ENCODE results near the gene RFFL.
"Not testable (repeated sequence)": the region's sequence is repeated elsewhere in the genome, so short reads cannot be mapped to it uniquely, and the experiment has no call there.

The RFFL gene

DNA sequence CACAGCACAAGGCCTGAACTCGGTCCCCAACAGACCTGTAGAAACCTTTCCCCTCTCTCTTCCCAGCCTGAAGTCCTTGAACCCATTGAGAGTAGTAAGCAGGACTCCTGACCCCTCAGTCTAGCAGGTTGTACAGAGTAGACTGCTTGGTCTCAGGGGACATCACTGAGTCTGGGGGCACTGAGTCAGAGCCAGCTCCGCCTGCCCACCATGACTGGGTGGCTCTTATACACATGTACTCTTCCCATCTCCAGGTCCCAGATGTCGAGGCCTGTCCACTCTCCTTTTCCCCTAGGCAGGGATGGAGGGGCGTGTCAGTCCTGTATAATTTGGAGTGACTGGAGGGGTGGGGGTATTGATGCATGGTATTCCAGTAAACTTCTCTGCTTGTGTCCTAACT, 59.7 kb downstream of the RFFL start:
- DNase-seq (ENCODE audit: low spot score) = no peak

DNA sequence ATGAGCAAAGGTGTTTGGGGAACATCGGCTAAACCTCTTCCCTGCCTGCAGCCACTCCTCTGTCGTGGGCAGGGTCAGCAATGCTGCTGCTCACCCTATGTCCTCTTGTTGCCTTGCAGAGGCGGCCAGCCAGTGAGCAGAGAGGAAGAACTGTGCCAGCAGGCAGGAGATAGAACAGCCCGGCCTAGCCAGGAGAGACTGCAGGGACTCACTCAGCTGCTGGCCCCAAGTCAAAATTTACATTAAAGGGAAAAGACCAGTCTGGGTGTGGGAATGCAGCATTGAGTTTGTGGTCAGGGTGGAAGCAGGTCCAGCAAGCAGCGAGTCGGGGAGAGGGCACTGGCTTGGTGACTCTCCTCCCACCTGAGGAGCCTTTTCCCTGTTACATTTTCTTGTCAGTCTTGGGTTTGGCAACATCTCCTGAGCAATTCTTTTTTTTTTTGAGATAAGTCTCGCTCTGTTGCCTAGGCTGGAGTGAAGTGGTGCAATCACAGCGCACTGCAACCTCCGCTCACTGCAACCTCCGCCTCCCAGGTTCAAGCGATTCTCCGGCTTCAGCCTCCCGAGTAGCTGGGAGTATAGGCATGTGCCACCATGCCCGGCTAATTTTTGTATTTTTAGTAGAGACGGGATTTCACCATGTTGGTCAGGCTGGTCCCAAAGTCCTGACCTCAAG, 60.5 kb downstream of the RFFL start:
- no peak for DNase-seq (ENCODE audit: low spot score)

DNA sequence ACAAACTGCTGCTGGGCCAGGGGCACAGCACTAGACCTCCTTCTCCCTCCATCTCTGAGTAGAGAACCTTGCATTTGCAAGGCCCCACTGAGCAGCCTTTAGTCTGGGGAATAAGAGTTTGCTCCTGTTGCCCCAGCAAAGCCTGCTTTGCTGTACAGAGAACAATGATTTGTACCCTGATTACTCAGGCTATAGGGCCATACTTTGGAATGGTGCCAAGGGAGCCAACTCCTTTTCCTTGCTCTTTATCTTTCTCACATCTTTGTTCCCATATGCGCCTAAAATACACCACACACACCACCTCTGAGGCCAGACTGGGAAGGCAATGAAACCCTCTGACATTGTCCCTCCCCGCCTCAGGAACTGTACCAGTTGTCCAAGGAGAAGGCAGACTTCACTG, 62.0 kb downstream of the RFFL start:
- DNase-seq (ENCODE audit: low spot score) = no peak

DNA sequence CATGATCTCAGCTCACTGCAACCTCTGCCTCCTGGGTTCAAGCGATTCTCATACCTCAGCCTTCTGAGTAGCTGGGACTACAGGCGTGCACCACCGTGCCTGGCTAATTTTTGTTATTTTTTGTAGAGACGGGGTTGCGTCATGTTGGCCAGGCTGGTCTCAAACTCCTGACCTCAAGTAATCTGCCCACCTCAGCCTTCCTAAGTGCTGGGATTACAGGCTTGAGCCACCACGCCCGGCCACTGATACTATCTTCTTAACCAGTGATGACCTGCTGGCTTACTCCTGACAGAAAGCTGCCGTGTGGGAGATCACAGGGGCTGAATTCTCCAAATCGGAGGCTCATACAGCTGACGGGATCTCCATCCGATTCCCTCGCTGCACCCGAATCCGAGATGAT, 62.5 kb downstream of the RFFL start:
- DNase-seq (ENCODE audit: low spot score) = not testable (repeated sequence)

DNA sequence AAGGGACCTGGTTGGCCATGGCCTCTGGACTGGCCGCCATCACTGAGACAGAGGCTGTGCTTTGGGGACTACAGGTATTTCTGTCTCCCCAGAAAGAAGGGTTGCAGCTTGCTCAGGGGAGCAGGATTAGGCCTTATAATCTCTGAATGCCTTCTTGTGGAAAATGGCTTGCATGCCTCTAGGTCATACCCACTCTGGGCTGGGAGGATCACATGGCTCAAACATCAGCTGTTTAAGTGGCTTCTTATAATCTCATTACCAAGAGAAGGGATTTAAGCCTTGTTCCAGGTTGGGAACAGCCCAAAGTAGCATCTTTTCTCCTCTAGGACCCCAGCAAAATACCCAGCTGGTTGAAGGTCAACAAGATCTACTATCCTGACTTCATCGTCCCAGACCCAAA, 64.1 kb downstream of the RFFL start:
- no peak for DNase-seq (ENCODE audit: low spot score)

DNA sequence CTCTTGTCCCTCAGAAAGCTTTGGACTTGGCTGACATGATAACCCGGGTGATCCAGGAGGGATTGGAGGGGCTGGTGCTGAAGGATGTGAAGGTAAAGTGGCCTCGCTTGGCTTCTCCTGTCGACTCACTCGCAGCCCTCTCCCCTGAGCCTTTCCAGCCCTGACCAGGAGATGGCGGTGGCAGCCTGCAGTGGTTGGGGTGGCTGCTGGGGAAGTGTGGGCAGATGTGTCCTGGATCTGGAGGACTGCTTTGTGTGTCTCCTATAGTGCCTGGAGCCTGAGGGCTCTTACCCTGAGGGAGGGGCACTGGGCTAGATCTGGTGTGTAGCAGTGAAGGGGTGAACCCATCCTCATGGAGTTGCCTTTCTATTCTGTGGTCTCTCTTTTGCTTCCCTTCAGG, 65.3 kb downstream of the RFFL start:
- DNase-seq (ENCODE audit: low spot score) = no peak

DNA sequence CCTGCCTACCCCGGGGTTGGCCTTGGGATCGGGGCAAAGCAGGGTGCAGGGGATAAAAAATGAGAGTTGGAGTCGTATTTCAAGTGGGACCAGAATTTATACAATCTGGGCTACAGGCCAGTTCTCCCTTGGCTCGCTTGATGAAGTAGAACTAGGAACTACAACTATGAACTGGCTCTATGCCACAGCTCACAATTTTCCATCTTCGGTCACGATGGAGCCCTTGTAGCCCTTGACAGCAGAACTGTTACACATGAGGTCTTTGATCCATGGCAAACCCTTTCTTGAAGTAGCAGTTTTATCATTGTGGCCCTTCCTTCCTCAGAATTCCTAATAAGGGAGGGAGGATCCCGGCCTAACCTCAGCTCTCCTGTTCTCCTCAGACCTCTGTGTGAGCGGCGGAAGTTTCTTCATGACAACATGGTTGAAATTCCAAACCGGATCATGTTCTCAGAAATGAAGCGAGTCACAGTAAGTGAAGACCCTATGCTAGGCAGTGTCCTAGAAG, 66.1 kb downstream of the RFFL start:
- DNase-seq (ENCODE audit: low spot score) = no peak

DNA sequence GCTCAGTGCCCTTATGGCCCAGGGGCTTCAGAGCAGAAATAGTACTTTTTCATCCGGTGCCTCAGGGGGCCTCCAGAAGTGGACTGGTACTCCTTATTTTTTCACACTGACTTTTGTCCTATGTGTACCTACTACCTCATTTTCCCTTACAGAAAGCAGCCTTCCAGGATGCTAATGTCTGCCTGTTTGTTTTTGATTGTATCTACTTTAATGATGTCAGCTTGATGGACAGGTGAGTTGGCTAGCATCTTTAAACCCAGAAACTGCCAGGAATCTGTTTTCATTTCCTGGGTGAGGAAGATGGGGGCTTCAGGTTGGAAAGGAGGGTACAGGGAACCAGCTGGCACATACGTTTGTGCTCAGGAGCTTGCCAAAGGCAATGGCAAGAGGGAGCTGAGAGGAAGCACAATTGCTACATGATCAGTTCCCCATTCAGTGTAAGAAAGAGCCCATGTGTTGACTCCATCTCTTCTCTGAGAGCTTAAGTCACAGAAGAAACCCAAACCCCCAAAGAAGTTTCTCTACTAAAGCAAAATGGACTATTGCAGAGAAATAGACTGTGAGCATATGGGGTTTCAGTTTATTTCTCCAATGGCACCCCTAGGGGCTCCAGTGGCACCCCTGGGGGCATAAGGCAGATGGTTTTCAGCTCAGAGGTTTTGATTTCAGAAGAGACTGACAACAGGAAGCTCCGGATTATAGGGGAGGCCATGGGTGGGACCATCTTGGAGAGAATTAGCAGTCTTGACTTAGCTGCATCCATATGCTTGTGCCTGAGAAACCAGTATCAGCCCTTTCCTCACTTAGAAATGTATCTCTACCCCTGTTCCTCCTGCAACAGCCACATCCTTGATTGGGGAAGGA, 66.9 kb downstream of the RFFL start:
- no peak for DNase-seq (ENCODE audit: low spot score)

DNA sequence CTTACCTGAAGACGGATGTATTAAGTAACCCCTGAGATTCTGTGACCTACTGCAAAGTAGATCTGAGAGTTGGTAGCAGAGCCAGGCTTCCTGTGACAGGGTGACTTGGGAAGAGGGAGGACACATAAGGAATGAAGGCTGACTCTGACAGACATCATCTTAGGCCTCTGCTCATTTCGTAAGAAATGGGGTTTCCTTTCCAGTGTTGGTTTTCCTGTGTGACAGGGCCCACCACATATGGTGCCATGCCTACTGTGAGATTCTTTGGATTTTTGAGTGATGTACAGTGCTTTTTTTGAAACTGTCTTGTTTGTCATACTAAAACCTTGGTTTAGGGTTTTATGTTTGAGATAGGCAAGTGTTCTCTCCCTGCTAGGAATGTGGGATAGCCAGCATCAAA, 70.5 kb downstream of the RFFL start:
- DNase-seq (ENCODE audit: low spot score) = no peak

DNA sequence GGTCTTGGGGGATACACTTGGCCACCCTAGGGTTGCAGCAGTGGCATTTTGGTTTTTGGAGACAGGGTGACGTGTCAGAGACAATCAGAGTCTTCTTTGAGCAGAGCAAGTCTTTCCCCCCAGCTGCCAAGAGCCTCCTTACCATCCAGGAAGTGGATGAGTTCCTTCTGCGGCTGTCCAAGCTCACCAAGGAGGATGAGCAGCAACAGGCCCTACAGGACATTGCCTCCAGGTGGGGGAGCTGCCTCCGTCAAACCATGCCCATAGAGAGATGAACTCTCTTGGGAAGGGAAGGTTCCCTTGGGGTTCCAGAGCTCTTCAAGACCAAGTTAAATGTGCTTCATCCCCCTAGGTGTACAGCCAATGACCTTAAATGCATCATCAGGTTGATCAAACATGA, 71.9 kb downstream of the RFFL start:
- DNase-seq (ENCODE audit: low spot score) = no peak

DNA sequence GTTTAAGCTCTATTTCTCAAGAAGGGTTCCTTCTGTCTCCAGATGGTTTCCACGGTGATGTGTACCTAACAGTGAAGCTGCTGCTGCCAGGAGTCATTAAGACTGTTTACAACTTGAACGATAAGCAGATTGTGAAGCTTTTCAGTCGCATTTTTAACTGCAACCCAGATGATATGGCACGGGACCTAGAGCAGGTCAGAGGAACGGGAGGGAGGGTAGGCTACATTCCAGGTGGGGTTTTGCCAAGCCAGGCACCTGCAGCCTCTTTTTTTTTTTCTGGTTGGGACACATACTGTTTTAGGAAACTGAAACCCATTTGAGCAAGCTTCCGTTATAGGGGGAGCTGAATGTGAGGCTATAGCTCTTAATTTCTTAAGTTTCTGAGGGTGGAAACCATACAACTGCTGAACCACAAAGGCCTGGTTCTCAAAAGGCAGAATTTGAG, 72.6 kb downstream of the RFFL start:
- no peak for DNase-seq (ENCODE audit: low spot score)

DNA sequence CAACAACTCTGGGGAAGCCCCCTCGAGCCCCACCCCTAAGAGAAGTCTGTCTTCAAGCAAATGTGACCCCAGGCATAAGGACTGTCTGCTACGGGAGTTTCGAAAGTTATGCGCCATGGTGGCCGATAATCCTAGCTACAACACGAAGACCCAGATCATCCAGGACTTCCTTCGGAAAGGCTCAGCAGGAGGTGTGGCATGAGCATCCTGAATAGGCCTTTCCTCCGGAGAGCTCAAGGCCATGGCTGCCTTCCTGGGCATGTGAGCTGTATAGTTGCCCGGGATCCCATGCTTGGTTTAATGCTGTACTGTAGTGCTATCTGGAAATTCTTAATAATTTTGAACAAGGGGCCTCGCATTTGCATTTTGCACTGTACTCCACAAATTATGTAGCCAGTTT, 74.0 kb downstream of the RFFL start:
- no peak for DNase-seq (ENCODE audit: low spot score)

DNA sequence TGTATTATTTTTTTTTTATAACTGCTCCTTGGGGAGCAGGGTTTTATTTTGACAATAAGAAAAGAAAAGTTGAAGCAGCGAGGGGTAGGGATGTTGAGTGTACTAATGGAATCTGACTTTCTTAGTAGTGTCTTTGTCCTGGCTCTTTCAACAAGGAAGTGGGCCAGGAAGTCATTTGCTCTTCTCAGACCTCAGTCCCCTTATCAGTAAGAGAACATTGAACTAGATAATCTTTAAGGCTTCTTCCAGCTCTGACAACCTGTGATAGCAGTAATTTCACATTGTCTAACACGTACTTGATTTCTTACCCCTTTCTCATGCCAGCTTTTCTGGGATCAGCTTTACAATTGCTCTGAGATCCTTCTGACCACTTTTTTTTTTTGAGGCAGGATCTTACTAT, 74.9 kb downstream of the RFFL start:
- no peak for DNase-seq (ENCODE audit: low spot score)

DNA sequence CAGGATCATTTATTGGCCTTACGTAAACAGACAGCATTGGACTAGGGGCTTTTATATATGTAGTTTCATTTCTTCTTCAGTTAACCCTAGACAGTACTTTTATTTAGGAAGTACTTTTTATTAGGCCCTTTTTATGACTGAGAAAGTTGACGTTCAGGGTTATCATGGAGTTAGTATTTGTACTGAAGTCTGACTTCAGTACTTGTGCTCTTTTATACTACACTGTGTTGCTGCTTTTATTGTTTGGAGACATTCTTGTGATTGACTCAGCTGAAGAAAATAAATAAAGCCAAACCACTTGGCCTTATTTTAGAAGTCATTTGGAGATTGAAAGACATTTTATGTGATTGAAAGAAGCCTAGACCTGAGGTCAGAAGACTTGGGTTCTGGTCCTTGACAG, 76.3 kb downstream of the RFFL start:
- no peak for DNase-seq (ENCODE audit: low spot score)

DNA sequence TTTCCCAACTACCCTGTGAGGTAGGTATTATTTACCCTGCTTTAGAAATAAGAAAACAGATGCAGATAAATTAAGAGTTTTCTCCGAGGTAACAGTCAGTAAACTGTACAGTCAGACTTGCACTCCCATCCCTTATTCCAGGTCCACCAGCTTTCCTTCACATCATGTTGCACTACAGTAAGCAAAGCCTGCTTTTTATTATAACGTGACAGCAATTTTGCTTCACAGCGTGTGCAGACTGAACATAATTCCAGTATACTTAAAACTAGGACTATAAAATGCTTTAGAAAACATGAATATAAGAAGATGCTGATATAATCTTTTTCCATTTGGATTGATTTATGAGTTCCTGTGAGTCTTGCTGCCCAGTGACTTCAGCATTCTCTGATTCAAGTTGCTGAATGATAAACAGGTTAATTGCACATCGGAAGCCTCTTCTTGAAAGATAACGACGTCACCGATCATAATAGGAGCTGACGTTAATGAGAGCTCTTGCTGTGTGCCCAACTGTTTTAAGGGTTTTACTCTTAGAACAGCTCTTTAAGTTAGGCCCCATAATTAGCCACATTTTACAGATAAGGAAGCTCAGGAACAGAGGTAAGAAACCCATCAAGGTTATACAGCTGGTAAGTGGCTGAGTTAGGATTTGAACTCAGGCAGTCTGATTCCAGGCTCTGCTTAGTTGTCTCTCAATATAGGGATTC, 81.8 kb downstream of the RFFL start:
- DNase-seq (ENCODE audit: low spot score) = no peak

DNA sequence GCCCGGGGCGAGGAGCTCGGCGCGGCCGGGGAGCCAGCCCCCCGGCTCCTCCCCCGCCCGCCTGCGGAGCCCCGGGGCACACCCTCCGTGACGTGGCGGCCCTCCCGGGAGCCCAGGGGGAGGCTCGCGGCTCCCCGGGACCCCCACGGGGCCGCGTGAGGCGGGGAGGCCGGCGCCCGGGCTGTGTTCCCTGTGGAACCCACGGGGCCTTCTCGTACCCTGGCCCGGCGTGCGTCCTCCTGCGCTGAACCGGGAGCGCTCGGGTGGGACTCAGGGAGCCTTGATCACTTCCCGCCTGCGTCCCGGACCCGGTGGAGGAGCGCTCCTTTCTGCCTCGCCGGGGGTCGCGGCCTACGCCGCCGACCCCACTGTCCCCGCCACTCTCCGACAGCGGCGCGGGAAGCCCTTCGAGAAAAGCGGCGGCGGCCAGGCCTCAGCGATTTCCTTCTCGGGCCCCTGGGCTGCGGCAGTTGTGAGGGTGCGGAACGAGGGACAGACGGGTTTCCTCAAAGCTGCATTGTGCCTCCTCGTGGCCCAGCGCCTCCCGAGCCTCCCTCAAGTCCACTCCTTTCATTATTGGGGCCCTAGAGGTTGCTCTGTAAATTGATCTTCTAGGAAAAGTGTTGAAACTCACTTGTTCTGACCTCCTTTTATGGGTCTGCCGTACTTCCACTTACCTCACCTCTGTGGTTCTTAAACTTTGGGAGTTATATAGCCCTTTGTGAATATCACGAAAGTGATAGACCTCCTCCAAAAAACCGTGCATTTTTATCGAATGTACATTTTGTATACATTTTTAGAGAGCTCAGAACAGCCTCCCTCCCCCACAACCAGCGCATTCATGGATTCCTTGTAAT, 82.6 kb downstream of the RFFL start:
- peak; percentile 68 for DNase-seq (ENCODE audit: low spot score)

DNA sequence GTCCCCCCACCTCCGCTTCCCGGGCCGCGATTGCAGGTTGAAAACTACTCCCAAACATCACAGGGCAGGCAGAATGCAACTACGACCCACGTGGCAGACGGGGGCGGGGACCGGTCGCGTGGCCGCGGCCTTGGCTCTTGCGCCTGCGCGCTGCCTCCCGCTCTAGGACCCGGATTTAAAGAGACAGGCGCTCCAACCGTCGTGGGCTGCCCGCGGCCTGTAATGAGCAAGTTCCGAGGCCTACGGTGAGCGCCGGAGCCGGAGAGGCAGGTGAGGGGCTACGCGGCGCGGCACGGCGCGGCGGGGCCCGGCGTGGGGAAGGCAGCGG, 83.2 kb downstream of the RFFL start, which contains the start of gene LIG3:
Gene LIG3 (plus strand): TSS at position 160 of the 328 bp plus-strand sequence. CDS start 2,494 bp downstream, outside the sequence.
- peak; percentile 93 for DNase-seq (ENCODE audit: low spot score)

DNA sequence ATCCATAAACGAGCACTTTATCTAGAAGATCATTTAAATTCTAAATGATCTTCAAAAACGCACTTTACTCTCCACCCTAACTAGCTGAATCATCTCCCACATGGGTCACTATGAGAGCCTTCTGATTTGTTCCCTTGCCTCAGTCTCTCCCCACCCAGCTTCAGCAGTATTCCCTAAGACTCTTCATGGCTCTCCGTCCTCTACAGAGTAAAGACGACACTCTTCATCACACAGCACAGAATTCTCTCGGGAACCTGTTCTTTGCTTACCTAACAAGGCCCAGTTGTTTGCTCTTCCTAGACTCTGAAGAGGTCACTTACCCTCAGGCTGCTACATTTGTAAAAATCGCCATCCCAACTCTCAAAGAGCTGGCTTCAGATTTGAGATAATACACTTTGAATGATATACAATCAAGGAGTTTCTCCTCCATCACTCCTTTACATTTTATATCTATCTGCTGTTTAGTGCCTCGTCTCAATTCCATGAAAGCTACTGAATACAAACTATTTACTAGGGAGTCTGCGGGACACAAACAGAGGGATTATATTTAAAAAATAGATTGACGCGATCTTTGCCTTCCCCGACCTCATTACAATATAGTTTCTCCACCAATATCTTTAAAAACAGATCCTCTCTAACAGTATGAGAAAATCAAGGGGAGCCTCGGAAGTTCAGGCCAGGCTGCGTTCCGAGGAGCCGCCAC, 83.7 kb downstream of the RFFL start:
- DNase-seq (ENCODE audit: low spot score) = peak; percentile 26

DNA sequence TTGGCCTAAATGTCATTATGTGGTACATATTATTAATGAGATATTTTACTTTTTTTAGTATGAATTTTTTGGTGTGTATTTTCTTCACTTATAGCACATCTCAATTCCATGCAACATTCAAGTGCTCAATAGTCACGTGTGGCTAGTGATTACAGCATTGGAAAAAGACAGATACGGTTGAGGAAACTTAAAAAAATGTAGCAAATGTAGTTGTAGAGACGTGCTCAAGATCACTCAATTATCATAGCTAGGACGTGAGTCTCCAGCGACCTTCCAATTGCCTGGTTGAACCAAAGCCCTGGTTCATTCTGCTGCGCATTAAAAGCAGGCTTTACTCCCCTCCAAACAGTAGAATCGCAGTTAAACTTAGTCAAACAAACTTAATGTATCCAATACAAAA, 84.4 kb downstream of the RFFL start:
- no peak for DNase-seq (ENCODE audit: low spot score)

DNA sequence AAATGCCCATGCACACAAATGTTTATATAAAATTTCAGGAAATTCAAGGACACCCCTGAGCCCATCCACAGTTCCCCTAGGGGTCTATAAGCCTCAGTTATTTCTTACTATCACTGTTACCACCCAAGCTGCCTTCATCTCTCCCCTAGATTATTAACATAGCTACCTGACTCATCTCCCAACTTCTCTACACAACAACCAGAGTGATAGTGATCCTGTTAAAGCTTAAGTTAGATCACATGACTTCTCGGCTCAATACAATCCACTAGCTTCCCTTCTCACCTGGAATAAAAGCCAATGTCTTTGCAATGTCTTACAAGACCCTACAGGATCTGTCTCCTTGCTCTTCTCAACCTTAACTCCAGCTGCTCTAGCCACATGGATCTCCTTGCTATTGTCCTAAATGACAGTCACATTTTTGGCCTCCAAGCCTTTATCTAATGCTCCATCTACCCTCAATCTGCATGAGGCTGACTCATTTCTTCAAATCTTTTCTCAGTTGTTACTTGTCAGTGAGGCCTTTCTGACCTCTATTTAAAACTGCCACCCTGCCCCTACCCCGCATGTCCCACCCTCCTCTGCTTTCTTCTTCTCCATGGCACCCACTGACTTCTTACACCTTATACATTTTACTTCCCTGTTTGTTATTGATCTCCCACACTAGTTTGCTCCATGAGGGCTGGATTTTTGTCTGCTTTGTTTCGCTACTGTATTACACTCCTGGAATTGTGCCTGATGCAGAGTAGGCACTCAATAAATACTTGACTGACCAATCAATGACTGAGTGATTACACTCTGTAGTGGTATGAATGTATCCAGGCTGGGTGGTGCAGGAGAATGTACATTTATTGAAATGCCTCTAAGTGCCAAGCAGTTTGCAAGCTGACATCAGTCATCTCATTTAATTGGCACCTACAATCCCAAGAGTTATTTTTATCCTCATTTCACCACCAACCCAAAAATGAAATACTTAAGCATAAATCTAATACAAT, 88.4 kb downstream of the RFFL start:
- DNase-seq (ENCODE audit: low spot score) = no peak
